ENCODE data around the gene C2orf72. TPM values are rescaled to one million over a fixed set of nuclear protein-coding genes. Genes with fewer than 3 reads are reported as not detected.

Gene C2orf72
- total and polyA plus RNA-seq, 12 donors, result 0.11 to 1.9 (median 0.60) TPM; not detected in 1

DNA sequence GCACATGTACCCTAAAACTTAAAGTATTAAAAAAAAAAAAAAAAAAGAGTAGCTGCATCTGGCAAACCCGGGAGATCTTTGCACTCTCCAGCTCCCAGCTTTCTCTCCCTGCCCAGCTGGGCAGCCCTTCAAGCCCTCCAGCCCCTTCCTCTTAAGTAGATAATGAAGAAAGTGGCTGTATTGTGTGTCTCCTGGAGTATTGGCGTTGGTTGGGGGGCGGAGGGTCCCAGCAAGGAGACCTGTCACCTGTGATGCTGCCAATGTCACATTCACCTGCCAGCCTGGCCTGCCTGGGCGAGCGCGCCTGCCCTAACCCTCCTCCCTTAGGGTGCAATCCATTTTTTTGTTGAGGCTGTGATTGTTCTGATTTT is 2.0 kb downstream of the C2orf72 start:
- H3K27me3 ChIP-seq, result peaks cover 26% of the 10 kb centered on the region
- 74 to 89% (median 82%) methylated on average over 6 of the region's 6 CpGs for WGBS, 4 donors

DNA sequence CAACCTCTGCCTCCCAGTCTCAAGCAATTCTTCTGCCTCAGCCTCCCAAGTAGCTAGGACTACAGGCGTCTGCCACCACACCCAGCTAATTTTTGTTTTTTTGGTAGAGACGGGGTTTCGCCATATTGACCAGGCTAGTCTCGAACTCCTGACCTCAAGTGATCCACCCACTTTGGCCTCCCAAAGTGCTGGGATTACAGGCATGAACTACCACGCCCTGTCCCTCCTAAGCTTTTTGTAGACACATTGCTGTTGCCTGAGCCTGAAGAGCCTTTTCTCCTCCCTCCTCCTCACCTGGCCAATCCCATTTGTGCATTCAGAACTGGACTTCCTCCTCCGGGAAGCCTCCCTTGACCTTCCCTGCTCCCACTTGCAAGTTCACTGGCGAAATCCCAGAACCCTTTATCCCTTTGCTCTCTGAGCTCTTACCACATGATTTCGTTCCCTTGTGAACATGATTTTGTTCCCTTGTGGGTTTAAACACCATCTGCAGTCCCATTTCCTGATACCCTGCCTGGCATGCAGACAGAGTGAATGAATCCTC is 2.6 kb downstream of the C2orf72 start:
- peaks cover 26% of the 10 kb centered on the region for H3K27me3 ChIP-seq
- H3K4me1 ChIP-seq (replicated peaks in 1 of 2), result no peaks in the 10 kb centered on the region
- intact Hi-C loops (cut with DNase I), result no loop called here
- H3K36me3 ChIP-seq (replicated peaks in 1 of 2), result no peaks in the 10 kb centered on the region
- H3K27ac ChIP-seq, result no peak overlapping the region
- H3K4me3 ChIP-seq, result no peak overlapping the region
- TF ChIP-seq, protein P1, sequence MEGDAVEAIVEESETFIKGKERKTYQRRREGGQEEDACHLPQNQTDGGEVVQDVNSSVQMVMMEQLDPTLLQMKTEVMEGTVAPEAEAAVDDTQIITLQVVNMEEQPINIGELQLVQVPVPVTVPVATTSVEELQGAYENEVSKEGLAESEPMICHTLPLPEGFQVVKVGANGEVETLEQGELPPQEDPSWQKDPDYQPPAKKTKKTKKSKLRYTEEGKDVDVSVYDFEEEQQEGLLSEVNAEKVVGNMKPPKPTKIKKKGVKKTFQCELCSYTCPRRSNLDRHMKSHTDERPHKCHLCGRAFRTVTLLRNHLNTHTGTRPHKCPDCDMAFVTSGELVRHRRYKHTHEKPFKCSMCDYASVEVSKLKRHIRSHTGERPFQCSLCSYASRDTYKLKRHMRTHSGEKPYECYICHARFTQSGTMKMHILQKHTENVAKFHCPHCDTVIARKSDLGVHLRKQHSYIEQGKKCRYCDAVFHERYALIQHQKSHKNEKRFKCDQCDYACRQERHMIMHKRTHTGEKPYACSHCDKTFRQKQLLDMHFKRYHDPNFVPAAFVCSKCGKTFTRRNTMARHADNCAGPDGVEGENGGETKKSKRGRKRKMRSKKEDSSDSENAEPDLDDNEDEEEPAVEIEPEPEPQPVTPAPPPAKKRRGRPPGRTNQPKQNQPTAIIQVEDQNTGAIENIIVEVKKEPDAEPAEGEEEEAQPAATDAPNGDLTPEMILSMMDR (IDR thresholded peaks at IDR 0.05), result no peak
- no peak for TF ChIP-seq POLR2A (IDR thresholded peaks at IDR 0.05)
- no peaks in the 10 kb centered on the region for H3K9me3 ChIP-seq (replicated peaks in 1 of 3)
- DNase-seq, result no peak
- 69 to 78% (median 73%) methylated on average over 8 of the region's 8 CpGs for WGBS, 4 donors

More for the DNA sequence above, 2.0 kb downstream of the C2orf72 start:
- intact Hi-C loops (cut with DNase I), result no loop called here
- Histone ChIP-seq H3K4me3 (no peak overlapping the region), H3K27ac (no peak overlapping the region), H3K9me3 (replicated peaks in 1 of 3) (no peaks in the 10 kb centered on the region), H3K4me1 (replicated peaks in 1 of 2) (no peaks in the 10 kb centered on the region), H3K36me3 (replicated peaks in 1 of 2) (no peaks in the 10 kb centered on the region)
- DNase-seq, result no peak
- no peak for TF ChIP-seq POLR2A (IDR thresholded peaks at IDR 0.05)
- TF ChIP-seq, protein P1 (IDR thresholded peaks at IDR 0.05), result no peak

DNA sequence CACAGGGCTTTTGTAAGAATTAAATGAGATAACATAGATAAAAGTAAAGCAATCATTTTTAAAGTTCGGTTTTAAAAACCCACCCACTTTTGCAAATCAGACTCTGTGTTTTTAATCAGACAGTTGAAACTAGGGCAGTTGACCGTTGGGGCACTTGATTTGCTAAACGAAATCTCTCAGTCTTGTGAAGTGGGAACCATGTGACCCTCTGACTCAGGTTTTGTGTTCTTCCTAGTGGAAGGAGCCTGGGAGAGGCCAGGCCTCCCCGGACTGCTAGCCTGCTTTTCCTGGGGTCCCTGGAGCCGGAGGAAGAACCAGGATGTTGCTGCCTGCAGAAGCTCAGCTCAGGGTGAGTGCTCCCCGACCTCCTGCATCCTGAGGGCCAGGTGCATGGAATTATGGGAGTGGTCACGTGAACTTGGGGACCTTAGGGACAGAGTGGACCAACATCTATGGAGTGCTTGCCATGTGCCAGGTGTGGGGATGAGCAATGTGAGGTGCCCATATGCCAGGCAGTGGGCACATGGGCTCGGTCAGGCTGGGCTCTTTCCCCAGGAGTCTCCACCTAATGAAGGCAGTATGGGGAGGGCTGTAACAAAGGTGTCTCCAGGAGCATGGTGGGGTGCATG is 3.9 kb downstream of the C2orf72 start:
- H3K27ac ChIP-seq, result no peak overlapping the region
- no peaks in the 10 kb centered on the region for H3K9me3 ChIP-seq (replicated peaks in 1 of 3)
- DNase-seq, result no peak
- intact Hi-C loops (cut with DNase I), result no loop called here
- H3K4me1 ChIP-seq (replicated peaks in 1 of 2), result no peaks in the 10 kb centered on the region
- no peaks in the 10 kb centered on the region for H3K36me3 ChIP-seq (replicated peaks in 1 of 2)
- H3K27me3 ChIP-seq, result peaks cover 17% of the 10 kb centered on the region
- WGBS, 4 donors, result 63 to 76% (median 65%) methylated on average over 4 to 8 of the region's 8 CpGs
- no peak overlapping the region for H3K4me3 ChIP-seq
- TF ChIP-seq, protein P1 (IDR thresholded peaks at IDR 0.05), result no peak
- TF ChIP-seq POLR2A (IDR thresholded peaks at IDR 0.05), result no peak

DNA sequence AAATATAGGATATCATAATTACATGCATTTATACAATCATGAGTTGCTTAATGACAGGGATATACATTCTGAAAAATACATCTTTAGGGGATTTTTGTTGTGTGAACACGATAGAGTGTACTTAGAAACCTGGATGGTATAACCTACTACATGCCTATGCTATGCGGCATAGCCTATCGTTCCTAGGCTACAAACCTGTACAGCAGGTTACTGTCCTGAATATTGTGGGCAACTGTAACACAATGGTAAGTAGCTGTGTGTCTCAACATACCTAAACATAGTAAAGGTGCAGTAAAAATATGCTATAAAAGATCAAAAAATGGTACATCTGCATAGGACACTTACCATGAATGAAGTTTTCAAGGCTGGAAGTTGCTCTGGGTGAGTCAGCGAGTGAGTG is 6.5 kb downstream of the C2orf72 start:
- Histone ChIP-seq H3K4me3 (no peak overlapping the region), H3K27me3 (peaks cover 4% of the 10 kb centered on the region), H3K36me3 (replicated peaks in 1 of 2) (no peaks in the 10 kb centered on the region), H3K27ac (no peak overlapping the region), H3K4me1 (replicated peaks in 1 of 2) (no peaks in the 10 kb centered on the region), H3K9me3 (replicated peaks in 1 of 3) (no peaks in the 10 kb centered on the region)
- no peak for TF ChIP-seq POLR2A (IDR thresholded peaks at IDR 0.05)
- TF ChIP-seq, protein P1 (IDR thresholded peaks at IDR 0.05), result no peak
- whole genome bisulfite sequencing, 4 donors, result 86 to 91% (median 90%) methylated on average over 4 of the region's 4 CpGs
- no peak for DNase-seq
- intact Hi-C loops (cut with DNase I), result no loop called here
